Activated CD8-positive, alpha-beta memory T cell treated with anti-CD3 and anti-CD28 coated beads, Interleukin-2, amount 50 U/mL, for 48 hours (primary cell): ENCODE measurements around the gene LRRC4B.

Experiments
- DNase-seq: peaks from one replicate; pipeline ENCODE4 v3.0.0-alpha.2; 2020

Gene LRRC4B

GRCh38 chr19:50518091-50519005 lies 49.9 kb downstream of the LRRC4B start:
- no peak for DNase-seq

DNA sequence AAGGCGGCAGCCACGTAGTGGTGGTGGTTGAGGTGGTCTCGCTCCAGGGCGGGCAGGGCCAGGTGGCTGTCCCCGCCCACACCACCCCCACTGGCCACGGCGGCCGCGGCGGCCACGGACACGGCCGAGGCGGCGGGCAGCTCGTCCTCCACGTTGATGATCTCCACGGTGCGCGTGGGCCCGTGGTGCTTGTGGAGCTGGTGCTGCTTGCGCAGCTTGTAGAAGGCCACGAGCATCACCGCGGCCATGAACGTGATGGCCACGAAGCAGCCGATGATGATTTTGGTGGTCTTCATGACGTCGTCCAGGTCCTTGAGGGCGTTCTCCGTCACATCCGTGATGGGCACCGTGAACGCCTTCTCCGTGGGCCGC lies 50.5 kb downstream of the LRRC4B start:
- DNase-seq = no peak

DNA sequence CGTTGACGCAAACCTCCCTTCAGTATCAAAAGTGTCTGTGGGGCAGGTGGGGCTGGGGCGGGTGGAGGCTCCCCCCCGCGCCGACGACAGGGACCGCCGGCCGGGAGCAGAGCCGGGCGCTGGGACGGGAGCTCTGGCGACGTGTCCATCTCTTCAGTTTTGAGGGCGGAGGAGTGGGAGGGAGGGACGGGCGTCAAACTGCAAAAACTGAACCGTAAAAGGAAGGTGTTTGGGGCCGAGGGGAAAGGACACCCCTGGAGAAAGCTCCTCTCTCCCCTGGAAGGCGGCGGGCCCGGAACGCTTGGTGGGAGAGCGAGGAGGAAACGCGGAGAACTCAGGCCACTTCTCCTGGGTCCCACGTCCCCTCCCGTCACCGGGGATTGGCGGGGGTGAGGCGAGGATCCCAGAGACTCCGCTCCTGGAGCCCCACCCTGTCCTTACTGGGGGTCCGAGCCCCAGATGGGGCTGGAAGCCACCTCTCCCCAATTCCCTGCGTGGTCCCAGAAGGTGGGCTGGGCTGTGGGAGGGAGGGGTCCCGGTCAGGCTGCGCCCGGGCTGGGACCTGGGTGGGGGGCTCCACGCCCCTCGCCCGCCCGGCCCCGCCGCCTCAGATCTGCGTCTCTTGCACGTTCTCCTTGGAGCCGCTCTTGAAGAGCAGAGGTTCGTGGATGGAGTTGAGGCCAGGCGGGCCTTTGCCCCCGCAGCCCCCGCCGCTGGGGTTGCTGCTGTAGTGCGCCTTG lies 51.1 kb downstream of the LRRC4B start:
- DNase-seq = no peak

GRCh38 chr19:50516456-50516855 lies 51.8 kb downstream of the LRRC4B start:
- no peak for DNase-seq

DNA sequence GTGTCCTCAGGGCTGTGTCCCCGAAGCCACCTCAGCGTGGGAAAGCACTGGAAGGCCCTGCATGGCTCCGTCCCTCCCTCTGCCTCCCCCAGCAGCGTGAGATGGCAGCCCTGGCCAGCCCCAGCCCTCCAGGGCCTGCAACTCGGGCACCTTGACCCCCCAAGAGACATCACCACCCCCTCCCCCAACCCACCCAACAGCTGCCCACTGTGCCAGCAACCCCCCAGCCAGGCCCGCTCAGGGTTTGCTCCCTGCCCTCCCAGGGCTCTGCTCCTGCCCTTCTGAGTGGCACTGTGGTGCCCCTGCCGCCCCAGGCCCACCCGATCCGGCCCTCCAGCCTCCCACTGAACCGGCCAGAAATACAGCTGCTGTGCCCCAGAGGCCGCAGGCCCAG lies 53.1 kb downstream of the LRRC4B start:
- DNase-seq = no peak

- DNase-seq = no peak
These were observed 53.7 kb downstream of the LRRC4B start for GRCh38 chr19:50514346-50515167.

GRCh38 chr19:50513746-50514345 lies 54.4 kb downstream of the LRRC4B start, which contains the start of gene ASPDH:
ASPDH (minus strand) TSS chr19:50513913; CDS start chr19:50513823, 90 bp downstream.
- no peak for DNase-seq

- no peak for DNase-seq
These were observed 55.1 kb downstream of the LRRC4B start for GRCh38 chr19:50512999-50513745.

- no peak for DNase-seq
These were observed 55.9 kb downstream of the LRRC4B start for GRCh38 chr19:50512112-50512998.

DNA sequence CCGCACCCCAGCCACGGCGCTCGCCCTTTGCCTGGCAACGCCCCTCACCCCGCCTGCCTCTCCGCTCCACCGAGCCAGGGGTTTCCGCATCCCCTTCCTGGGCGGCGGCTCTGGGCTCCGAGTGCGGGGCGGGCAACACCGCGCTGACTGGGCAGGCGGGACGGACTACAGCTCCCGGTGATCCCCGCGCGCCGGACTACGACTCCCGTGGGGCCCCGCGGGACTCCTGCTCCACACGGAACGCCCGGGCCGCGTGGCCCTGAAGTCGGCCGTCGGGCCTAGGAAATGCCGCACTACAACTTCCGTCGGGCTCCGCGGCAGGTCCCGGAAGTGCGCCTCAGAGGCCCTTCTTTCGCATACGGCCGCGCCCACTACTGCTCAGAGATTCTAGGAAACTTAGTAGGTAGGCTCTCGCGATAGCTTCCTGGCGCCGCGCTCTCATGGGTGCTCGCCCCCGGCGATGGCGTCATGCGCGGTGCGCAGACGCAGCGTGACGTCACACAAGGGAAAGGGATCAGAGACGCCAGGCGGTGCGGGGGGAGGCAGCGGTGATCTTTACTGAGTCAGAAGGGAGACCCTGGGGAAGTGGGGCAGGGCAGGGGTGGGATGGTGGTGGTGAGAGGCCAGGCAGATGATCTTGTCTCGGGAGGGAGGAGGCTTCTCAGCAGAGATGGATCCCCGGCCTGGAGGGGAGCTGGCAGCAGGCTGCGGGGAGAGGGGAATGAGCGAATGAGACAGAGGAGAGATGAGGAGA lies 57.0 kb downstream of the LRRC4B start, which contains the start of gene JOSD2:
Gene JOSD2 (minus strand): TSS at position 123 of the 754 bp plus-strand sequence. CDS start 760 bp downstream, outside the sequence.
- DNase-seq = peak; percentile 97

- no peak for DNase-seq
These were observed 57.6 kb downstream of the LRRC4B start for GRCh38 chr19:50510700-50511068.

DNA sequence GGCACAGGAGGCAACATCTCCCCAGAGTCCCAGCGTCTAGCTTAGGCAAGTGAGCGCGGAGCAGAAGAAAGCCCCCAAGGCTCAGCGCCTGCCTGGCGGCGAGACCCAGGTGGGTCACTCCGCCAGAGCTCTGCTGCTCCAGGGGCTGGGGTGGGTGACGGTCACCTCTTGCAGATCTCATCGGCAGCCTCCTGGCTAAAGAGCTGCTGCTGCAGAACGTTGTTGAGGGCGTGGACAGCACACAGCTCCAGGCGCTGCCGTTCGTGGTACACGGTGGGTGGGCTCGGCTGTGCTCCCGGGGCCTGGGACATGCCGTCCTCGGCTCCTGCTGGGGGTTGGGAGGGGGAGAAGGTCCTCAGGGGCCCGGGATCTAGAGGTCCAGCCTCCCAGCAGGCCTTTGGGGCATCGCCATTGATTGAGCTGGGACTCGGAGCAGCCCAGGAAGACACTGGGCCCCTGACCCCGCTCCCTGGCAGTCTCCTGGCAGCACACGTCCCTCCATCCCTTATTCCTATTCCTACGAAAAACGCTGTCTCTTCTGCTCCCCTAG lies 58.0 kb downstream of the LRRC4B start:
- no peak for DNase-seq

DNA sequence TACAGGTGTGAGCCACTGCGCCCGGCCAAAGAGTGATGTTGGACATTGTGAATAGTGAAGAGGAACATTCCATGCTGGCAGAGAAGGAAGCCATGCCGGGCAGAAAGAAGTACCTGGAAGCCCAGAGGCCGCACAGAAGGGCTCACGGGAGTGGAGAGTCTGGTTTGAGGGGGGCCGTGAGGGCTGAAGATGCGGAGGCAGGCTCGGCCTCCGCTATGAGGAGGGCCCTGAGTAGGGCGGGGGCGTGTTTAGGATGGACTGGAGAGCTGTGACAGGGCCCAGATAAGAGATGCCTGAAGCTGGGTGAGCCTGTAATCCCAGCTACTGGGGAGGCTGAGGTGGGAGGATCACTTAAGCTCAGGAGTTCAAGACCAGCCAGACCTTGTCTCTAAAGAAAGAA lies 58.9 kb downstream of the LRRC4B start:
- DNase-seq = no peak

DNA sequence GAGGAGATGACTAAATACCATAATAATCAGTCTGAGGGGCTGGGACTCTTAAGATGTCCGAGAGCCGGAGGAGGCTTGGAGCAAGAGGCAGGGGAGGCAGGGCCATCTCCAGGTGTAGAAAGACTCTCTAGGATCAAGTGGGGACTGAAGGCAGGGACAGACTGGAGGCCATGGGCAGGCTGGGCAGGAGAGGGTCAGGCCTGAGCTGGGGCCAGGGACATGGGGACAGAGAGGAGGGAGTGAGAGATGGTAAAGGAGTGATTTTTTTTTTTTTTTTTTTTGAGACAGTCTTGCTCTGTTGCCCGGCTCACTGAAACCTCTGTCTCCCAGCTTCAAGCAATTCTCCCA lies 59.4 kb downstream of the LRRC4B start:
- DNase-seq = no peak

DNA sequence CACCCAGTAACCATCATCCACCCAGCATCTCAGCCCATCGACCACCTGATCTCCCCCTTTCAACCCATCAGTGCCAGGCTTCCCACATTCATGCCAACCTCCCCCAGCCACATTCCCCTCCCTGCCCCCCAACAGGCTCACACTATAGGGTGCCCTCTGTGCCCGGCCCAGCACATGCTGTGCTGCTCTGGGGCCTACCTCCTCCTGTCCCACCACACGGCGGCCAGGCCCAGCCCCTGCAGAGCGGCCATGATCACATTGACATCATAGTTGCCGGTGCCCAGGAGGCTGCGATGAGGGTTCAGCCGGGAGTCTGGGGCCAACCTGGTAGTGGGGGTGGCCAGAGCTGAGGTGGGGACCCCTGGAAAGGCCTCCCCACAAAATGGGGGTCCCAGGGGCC lies 60.9 kb downstream of the LRRC4B start:
- DNase-seq = no peak

GRCh38 chr19:50506700-50507099 lies 61.5 kb downstream of the LRRC4B start:
- no peak for DNase-seq

DNA sequence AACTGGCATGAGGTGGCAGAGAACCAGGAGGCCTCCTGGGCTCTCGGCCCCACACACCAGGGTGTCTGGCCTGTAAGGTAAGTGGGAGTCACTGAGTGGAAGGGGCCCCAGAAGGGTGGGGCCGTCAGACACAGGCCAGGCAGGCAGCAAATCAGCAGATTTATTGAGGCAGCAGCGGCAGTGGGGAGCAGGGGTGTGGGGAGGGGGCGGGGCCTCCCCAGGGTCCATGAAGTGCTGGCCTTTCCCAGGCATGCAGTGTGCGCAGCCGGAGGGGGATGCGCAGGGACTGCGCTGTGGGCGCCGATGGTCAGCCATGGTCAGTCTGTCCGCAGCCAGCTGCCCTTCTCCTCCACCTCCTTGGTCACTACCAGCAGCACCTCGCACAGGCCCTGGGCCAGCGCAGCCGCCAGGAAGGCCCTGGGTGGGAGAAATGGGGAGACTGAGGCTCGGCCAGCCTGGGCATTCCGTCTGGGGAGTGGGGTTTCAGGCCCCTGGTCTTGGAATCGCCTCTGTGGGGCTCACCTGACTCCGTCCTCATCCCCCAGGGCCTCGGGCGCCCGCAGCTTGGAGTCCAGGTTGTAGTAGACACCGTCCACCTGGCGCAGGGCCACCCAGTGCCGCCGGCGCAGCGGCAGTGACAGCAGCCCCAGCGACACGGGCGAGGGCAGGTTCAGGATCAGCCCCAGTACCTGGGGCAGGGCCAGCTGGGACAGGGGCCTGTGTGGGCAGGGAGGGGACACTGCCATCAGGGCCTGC lies 62.2 kb downstream of the LRRC4B start:
- no peak for DNase-seq

DNA sequence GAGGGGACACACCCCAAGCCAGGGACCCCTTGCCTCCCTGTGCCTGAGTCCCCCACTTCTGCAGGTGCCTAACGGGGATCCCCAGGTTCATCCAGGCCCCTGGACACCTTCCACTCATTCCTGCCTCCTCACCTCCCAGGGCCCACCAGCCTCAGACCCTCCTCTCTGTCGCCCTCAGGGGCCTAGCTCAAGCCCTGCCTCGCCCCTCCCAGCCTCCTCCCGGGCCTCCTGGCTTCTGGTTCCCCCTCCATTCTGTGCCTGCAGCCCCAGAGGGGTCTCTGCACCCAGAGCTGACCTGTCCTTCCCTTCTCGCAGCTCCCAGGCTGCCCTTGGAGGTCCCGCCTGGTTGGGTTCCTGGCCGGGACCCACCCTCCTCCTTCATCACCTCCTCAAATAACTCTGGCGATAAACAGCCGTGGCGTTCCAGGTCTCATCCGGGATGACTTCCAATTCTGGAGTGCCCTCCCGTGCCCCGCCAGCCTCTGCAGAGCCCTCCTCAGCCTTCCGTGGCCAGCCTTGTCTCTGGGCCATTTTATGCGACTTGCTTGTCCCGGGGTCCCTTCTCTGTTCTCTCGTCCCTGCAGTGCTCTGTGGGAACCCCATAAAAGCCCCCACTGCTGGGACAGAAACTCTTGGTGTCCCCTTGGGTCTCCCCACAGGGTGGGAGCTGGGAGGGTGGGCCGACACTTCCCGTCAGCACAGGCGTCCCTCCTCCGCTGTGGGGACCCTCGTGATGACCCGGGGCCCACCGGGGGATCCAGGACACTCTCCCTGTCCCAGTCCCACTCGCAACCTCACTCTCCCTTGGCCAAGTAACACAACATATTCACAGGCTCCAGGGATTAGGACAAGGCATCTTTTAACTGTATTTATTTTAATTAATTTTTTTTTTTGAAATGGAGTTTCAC lies 66.4 kb downstream of the LRRC4B start:
- no peak for DNase-seq
